ENCODE data around the gene SUSD4. TPM values are rescaled to one million over a fixed set of nuclear protein-coding genes. Genes with fewer than 3 reads are reported as not detected.

The SUSD4 gene
- polyA plus RNA-seq, 1 of the 3 experiments (the other 2 are of a cell fraction): 0.31 TPM

- TF ChIP-seq CHD2 (IDR thresholded peaks at IDR 0.05; ENCODE audit: low read length, partially characterized antibody) (no peak), RCOR1 (IDR thresholded peaks at IDR 0.05; ENCODE audit: low read length) (no peak), YY1 (IDR thresholded peaks at IDR 0.05; ENCODE audit: low read depth) (no peak), MAX (IDR thresholded peaks at IDR 0.05; ENCODE audit: low read depth) (no peak), MEF2A (IDR thresholded peaks at IDR 0.05; ENCODE audit: borderline replicate concordance, low read depth) (no peak), SMC3 (IDR thresholded peaks at IDR 0.05; ENCODE audit: low read depth, low read length) (no peak), NRF1 (IDR thresholded peaks at IDR 0.05; ENCODE audit: low read depth, low read length) (no peak), ELF1 (IDR thresholded peaks at IDR 0.05) (no peak), EP300 (IDR thresholded peaks at IDR 0.05; ENCODE audit: borderline replicate concordance in 1 of 2, low read depth in 1 of 2, low read length in 1 of 2) (no peak), TAF1 (IDR thresholded peaks at IDR 0.05; ENCODE audit: borderline replicate concordance, low read depth, low read length) (no peak), RXRA (IDR thresholded peaks at IDR 0.05; ENCODE audit: borderline replicate concordance, low read depth) (no peak)
- Histone ChIP-seq H3K4me2 (no peak overlapping the region), H3F3A (replicated peaks; ENCODE audit: insufficient read depth) (peaks cover 9% of the 10 kb centered on the region), H3K27me3 (ENCODE audit: insufficient read depth) (no peaks in the 10 kb centered on the region), H3K36me3 (replicated peaks in 1 of 2; ENCODE audit: control insufficient read depth in 1 of 2, insufficient read depth in 2 of 2, low read length in 1 of 2) (no peaks in the 10 kb centered on the region), H4K20me1 (ENCODE audit: insufficient read depth) (no peaks in the 10 kb centered on the region), H2AFZ (ENCODE audit: low read depth) (no peak overlapping the region), H3K4me1 (ENCODE audit: control insufficient read depth in 1 of 2, insufficient read depth in 2 of 2, low read depth in 1 of 2, low read length in 1 of 2) (peaks cover 0 to 13% of the 10 kb centered on the region in 2 experiments; a peak in 1 of 4 replicates), H3K27ac (ENCODE audit: low read depth in 2 of 2, low read length in 1 of 2) (no peak overlapping the region), H3K9ac (no peak overlapping the region), H3K9me2 (no peaks in the 10 kb centered on the region), H3K9me3 (no peaks in the 10 kb centered on the region), H3K4me3 (ENCODE audit: low read depth in 2 of 2, low read length in 1 of 2) (no peak overlapping the region), H3K79me2 (ENCODE audit: insufficient read depth) (no peaks in the 10 kb centered on the region)
- CTCF ChIA-PET: interaction anchor here (1.3 kb wide), 1 partner anchor 449 kb away, joined by 3 read pairs; no protein-coding TSS in a partner anchor
- 57% methylated on average over 3 of the region's 3 CpGs for WGBS (ENCODE audit: low lambda C conversion rate)
- DNase-seq: no peak
- POLR2A ChIA-PET: no interaction called here
Observed at GRCh38 chr1:223235091-223235490, 128.9 kb downstream of the SUSD4 start.

DNA sequence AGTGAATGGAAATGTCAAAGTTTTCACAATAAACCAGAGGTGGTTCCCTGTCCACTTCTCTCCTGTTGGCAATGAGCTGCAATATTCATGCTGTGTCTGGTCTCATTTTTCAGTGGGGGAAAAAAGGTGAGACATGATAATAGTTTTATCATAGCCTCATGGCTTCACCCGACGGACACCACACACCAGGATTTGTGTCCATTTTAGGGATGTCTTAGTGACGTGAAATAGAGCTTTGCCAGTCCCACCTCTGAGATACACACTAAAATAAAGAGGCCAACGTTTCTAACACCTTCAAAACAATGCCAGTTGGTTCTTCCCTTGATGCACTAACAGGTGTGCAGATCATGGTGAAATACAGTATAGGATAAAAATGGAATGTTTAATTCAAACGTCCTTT lies 129.4 kb downstream of the SUSD4 start:
- H3K9ac ChIP-seq: no peak overlapping the region
- WGBS (ENCODE audit: low lambda C conversion rate): 50% methylated on average over 5 of the region's 5 CpGs
- no peaks in the 10 kb centered on the region for H3K9me2 ChIP-seq
- TF ChIP-seq FOXM1 (IDR thresholded peaks at IDR 0.05; ENCODE audit: low read depth): no peak
- TF ChIP-seq RAD21 (IDR thresholded peaks at IDR 0.05; ENCODE audit: low read length): no peak
- H4K20me1 ChIP-seq (ENCODE audit: insufficient read depth): no peaks in the 10 kb centered on the region
- H3K27ac ChIP-seq (ENCODE audit: low read depth in 2 of 2, low read length in 1 of 2): no peak overlapping the region
- ChIA-PET POLR2A (no interaction called here), CTCF (interaction anchor here (1.3 kb wide), 1 partner anchor 449 kb away, joined by 3 read pairs; no protein-coding TSS in a partner anchor)
- H3K4me1 ChIP-seq (ENCODE audit: control insufficient read depth in 1 of 2, insufficient read depth in 2 of 2, low read depth in 1 of 2, low read length in 1 of 2): peaks cover 0 to 18% of the 10 kb centered on the region in 2 experiments; a peak in 1 of 4 replicates
- peaks cover 14% of the 10 kb centered on the region for H3F3A ChIP-seq (replicated peaks; ENCODE audit: insufficient read depth)
- H3K79me2 ChIP-seq (ENCODE audit: insufficient read depth): no peaks in the 10 kb centered on the region
- no peak for DNase-seq
- H3K36me3 ChIP-seq (replicated peaks in 1 of 2; ENCODE audit: control insufficient read depth in 1 of 2, insufficient read depth in 2 of 2, low read length in 1 of 2): no peaks in the 10 kb centered on the region
- no peaks in the 10 kb centered on the region for H3K9me3 ChIP-seq
- H3K4me3 ChIP-seq (ENCODE audit: low read depth in 2 of 2, low read length in 1 of 2): no peak overlapping the region
- no peak overlapping the region for H2AFZ ChIP-seq (ENCODE audit: low read depth)
- H3K27me3 ChIP-seq (ENCODE audit: insufficient read depth): no peaks in the 10 kb centered on the region
- H3K4me2 ChIP-seq: no peak overlapping the region

GRCh38 chr1:223234170-223234514 lies 129.8 kb downstream of the SUSD4 start:
- TF ChIP-seq RXRA (IDR thresholded peaks at IDR 0.05; ENCODE audit: borderline replicate concordance, low read depth): no peak
- TF ChIP-seq CHD2 (IDR thresholded peaks at IDR 0.05; ENCODE audit: low read length, partially characterized antibody): no peak
- no peak for TF ChIP-seq EP300 (IDR thresholded peaks at IDR 0.05; ENCODE audit: borderline replicate concordance in 1 of 2, low read depth in 1 of 2, low read length in 1 of 2)
- TF ChIP-seq RAD21 (IDR thresholded peaks at IDR 0.05; ENCODE audit: low read length): no peak
- TF ChIP-seq TEAD4 (IDR thresholded peaks at IDR 0.05; ENCODE audit: borderline replicate concordance, insufficient read depth): no peak
- TF ChIP-seq MAX (IDR thresholded peaks at IDR 0.05; ENCODE audit: low read depth): no peak
- TF ChIP-seq GABPA (IDR thresholded peaks at IDR 0.05; ENCODE audit: low read depth): no peak
- TF ChIP-seq SMC3 (IDR thresholded peaks at IDR 0.05; ENCODE audit: low read depth, low read length): no peak
- TF ChIP-seq FOXM1 (IDR thresholded peaks at IDR 0.05; ENCODE audit: low read depth): no peak
- TF ChIP-seq JUND (IDR thresholded peaks at IDR 0.05): no peak
- no peak for TF ChIP-seq SIN3A (IDR thresholded peaks at IDR 0.05; ENCODE audit: borderline replicate concordance, low read depth, low read length)
- no peak for TF ChIP-seq YY1 (IDR thresholded peaks at IDR 0.05; ENCODE audit: low read depth)
- TF ChIP-seq POLR2AphosphoS5 (IDR thresholded peaks at IDR 0.05; ENCODE audit: low read depth, low read length): no peak
- H3K4me3 ChIP-seq (ENCODE audit: low read depth in 2 of 2, low read length in 1 of 2): no peak overlapping the region
- H3K4me1 ChIP-seq (ENCODE audit: control insufficient read depth in 1 of 2, insufficient read depth in 2 of 2, low read depth in 1 of 2, low read length in 1 of 2): peaks cover 0 to 19% of the 10 kb centered on the region in 2 experiments; a peak in 1 of 4 replicates
- no peaks in the 10 kb centered on the region for H3K9me3 ChIP-seq
- no peak overlapping the region for H2AFZ ChIP-seq (ENCODE audit: low read depth)
- CTCF ChIA-PET: interaction anchor here (1.3 kb wide), 1 partner anchor 450 kb away, joined by 3 read pairs; no protein-coding TSS in a partner anchor
- DNase-seq: no peak
- no peaks in the 10 kb centered on the region for H4K20me1 ChIP-seq (ENCODE audit: insufficient read depth)
- POLR2A ChIA-PET: no interaction called here
- H3K9me2 ChIP-seq: no peaks in the 10 kb centered on the region
- H3K4me2 ChIP-seq: 0 out of 2 replicates have a peak overlapping the region, but pooled peaks have one; percentile 8
- no peaks in the 10 kb centered on the region for H3K79me2 ChIP-seq (ENCODE audit: insufficient read depth)
- no peaks in the 10 kb centered on the region for H3K36me3 ChIP-seq (replicated peaks in 1 of 2; ENCODE audit: control insufficient read depth in 1 of 2, insufficient read depth in 2 of 2, low read length in 1 of 2)
- H3F3A ChIP-seq (replicated peaks; ENCODE audit: insufficient read depth): peaks cover 14% of the 10 kb centered on the region
- no peak overlapping the region for H3K27ac ChIP-seq (ENCODE audit: low read depth in 2 of 2, low read length in 1 of 2)
- H3K9ac ChIP-seq: no peak overlapping the region
- 60% methylated on average over 1 of the region's 1 CpG for WGBS (ENCODE audit: low lambda C conversion rate)
- no peaks in the 10 kb centered on the region for H3K27me3 ChIP-seq (ENCODE audit: insufficient read depth)

Measured in SK-N-SH (cell line).